Transverse colon (tissue), 4 donors: ENCODE measurements around the gene ZNF335. TPM values are rescaled to one million over a fixed set of nuclear protein-coding genes. Genes with fewer than 3 reads are reported as not detected.

Experiments used
- DNase-seq: peaks from one replicate; pipeline ENCODE4 v3.0.0-alpha.2; 2019
- H3K27ac ChIP-seq, 4 donors: fragments of 200-600 bp; sonication (generic); 2 replicates each; pipeline ENCODE4 v1.5.1; 2016 to 2018; ENCODE audit warnings: inconsistent platforms in 4 of 4
- H3K27me3 ChIP-seq: fragments of 200-600 bp; sonication (generic); 2 replicates; pipeline ENCODE4 v1.5.1; 2017; ENCODE audit warnings: inconsistent platforms
- H3K36me3 ChIP-seq, 4 donors: fragments of 200-600 bp; sonication (generic); 2 replicates each; pipeline ENCODE4 v1.5.1; 2017 to 2019; ENCODE audit warnings: inconsistent platforms in 4 of 4
- H3K4me1 ChIP-seq, 4 donors: fragments of 200-600 bp; sonication (generic); 2 replicates each; pipeline ENCODE4 v1.5.1; 2017 to 2020; ENCODE audit warnings: inconsistent platforms in 4 of 4
- H3K4me3 ChIP-seq, 4 donors: fragments of 200-600 bp; sonication (generic); 1 replicate in 1 of 4; 2 replicates in 3 of 4; pipeline versions ENCODE4 v1.5.1 to v1.6.1; 2017 to 2019; ENCODE audit warnings: inconsistent platforms in 4 of 4
- H3K9me3 ChIP-seq, 2 donors: fragments of 200-600 bp; sonication (generic); 2 replicates each; pipeline ENCODE4 v1.5.1; 2017 to 2019; ENCODE audit warnings: inconsistent platforms in 2 of 2
- CTCF ChIP-seq, 5 experiments: fragments of 200-600 bp in 3 of 5; fragments of 450-650 bp in 2 of 5; sonication (generic) in 3 of 5; IDR thresholded peaks; 1 replicate in 2 of 5; 2 replicates in 3 of 5; pipeline ENCODE4 v1.5.1; 2016 to 2017; ENCODE audit warnings: antibody characterized with exemption in 5 of 5, inconsistent platforms in 3 of 5, mild to moderate bottlenecking in 2 of 5, moderate library complexity in 1 of 5
- EP300 ChIP-seq: sonication (generic); formaldehyde crosslinking; IDR thresholded peaks from one replicate; pipeline ENCODE4 v1.6.1; 2017; ENCODE audit warnings: antibody characterized with exemption, low read depth
- POLR2A ChIP-seq: fragments of 450-650 bp; IDR thresholded peaks from one replicate; pipeline ENCODE4 v1.6.1; 2016; ENCODE audit warnings: antibody characterized with exemption, mild to moderate bottlenecking, moderate library complexity
- POLR2AphosphoS5 ChIP-seq, 3 donors: sonication (generic); formaldehyde crosslinking; IDR thresholded peaks; one replicate each; pipeline ENCODE4 v1.6.1; 2016; ENCODE audit warnings: antibody characterized with exemption in 3 of 3
- WGBS, 2 donors: methylation state at CpG; one replicate each; pipeline ENCODE4 v1.1.5; 2018; ENCODE audit warnings: low coverage in 1 of 2; 5-methylcytosine and 5-hydroxymethylcytosine counted together
- in situ Hi-C, 4 donors: fragments of 200-750 bp; cut with MboI; loops; one replicate each; pipeline versions ENCODE4 v1.15.0 to v1.15.1; 2017; ENCODE audit warnings: low sequenced_read_pairs in 3 of 4, low pct_ligation_motif_present in 1 of 4, low pct_unique_long_range_greater_than_20kb in 1 of 4
- intact Hi-C: fragments of 100-400 bp; cut with DNase I; formaldehyde crosslinking; loops from one replicate; pipeline ENCODE4 v1.15.1; 2023; ENCODE audit warnings: low total_unique reads
- total RNA-seq, 4 donors: library from RNA; depleted of rRNA; stranded (reverse); fragments of >200 nt; gene quantifications; one replicate each; pipeline ENCODE4 v1.1.0, GENCODE V29; 2016

ZNF335 gene
- total RNA-seq, 4 donors from 2014 or later, result 27.0 to 80.0 (median 32.4) TPM

DNA sequence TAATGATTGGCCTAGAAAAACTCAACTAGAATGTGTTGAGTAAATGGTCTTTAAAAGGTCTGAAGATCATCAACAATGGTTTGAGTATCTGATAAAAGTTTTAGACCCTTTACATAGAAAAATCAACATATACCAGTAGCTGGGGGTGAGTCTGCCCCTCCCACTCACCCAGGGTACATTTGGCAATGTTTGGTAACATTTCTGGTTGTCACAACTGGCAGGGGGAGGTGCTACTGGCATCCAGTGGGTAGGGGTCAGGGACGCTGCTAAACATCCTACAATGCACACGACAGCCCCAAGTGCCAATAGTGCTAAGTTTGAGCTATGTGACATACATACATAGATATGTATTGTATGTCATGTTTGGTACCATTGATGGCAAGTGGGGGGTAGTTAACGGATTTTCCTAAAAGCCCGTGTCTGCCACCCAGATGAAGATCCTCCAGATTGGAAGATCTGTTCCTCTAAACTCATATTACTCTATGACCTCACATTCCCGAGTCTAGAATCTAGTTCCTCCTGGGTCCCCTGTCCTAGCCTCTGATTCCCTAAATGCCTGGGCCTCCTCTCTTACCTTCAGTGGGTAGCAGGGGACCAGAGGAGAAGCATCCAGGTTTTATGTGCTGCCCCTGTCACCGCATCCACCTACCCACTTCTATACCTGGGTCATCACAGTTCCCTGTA is 34.2 kb upstream of the ZNF335 start:
- Histone ChIP-seq H3K4me3 (no peak overlapping the region), H3K9me3 (no peaks in the 10 kb centered on the region), H3K36me3 (no peaks in the 10 kb centered on the region), H3K27me3 (peaks cover 61% of the 10 kb centered on the region), H3K27ac (no peak overlapping the region), H3K4me1 (peaks cover 0 to 11% (median 0%) of the 10 kb centered on the region in 4 donors)
- no peak for DNase-seq
- intact Hi-C loops, result no loop called here
- WGBS, 2 donors, result 48 to 76% methylated on average over 4 to 6 of the region's 6 CpGs
- in situ Hi-C loops, result no loop called here
- TF ChIP-seq CTCF (IDR thresholded peaks at IDR 0.05), result no peak
- TF ChIP-seq POLR2A, result no peak
- no peak for TF ChIP-seq EP300
- TF ChIP-seq POLR2AphosphoS5 (IDR thresholded peaks at IDR 0.05), result no peak

GRCh38 chr20:46004889-46005473 is 33.0 kb upstream of the ZNF335 start:
- H3K27ac ChIP-seq, result no peak overlapping the region
- DNase-seq, result peak; percentile 50
- in situ Hi-C loops, result no loop called here

GRCh38 chr20:46004187-46004586 is 32.2 kb upstream of the ZNF335 start:
- in situ Hi-C loops (no loop called here), intact Hi-C loops (no loop called here)
- no peak for DNase-seq
- 50 to 58% methylated on average over 2 to 4 of the region's 4 CpGs for WGBS, 2 donors
- no peak for TF ChIP-seq EP300
- TF ChIP-seq CTCF (IDR thresholded peaks at IDR 0.05), result no peak
- TF ChIP-seq POLR2A, result no peak
- no peak for TF ChIP-seq POLR2AphosphoS5 (IDR thresholded peaks at IDR 0.05)
- Histone ChIP-seq H3K4me3 (no peak overlapping the region), H3K27me3 (peaks cover 54% of the 10 kb centered on the region), H3K27ac (no peak overlapping the region), H3K36me3 (no peaks in the 10 kb centered on the region), H3K9me3 (no peaks in the 10 kb centered on the region), H3K4me1 (peaks cover 0 to 8% (median 0%) of the 10 kb centered on the region in 4 donors)

More at GRCh38 chr20:46004889-46005473, 33.0 kb upstream of the ZNF335 start:
- Histone ChIP-seq H3K36me3 (no peaks in the 10 kb centered on the region), H3K4me1 (peaks cover 0 to 8% (median 0%) of the 10 kb centered on the region in 4 donors), H3K9me3 (no peaks in the 10 kb centered on the region), H3K4me3 (no peak overlapping the region), H3K27me3 (peaks cover 54% of the 10 kb centered on the region)
- WGBS, 2 donors, result 30% methylated on average over 3 of the region's 3 CpGs; no CpG with 5 or more reads in 1 of the 2 donors
- TF ChIP-seq EP300 (no peak), CTCF (IDR thresholded peaks at IDR 0.05) (no peak), POLR2A (no peak), POLR2AphosphoS5 (IDR thresholded peaks at IDR 0.05) (no peak)
- intact Hi-C loops, result no loop called here

GRCh38 chr20:46002008-46002407 is 30.0 kb upstream of the ZNF335 start:
- Histone ChIP-seq H3K27ac (no peak overlapping the region), H3K27me3 (peaks cover 52% of the 10 kb centered on the region), H3K36me3 (no peaks in the 10 kb centered on the region), H3K9me3 (no peaks in the 10 kb centered on the region), H3K4me3 (no peak overlapping the region), H3K4me1 (no peaks in the 10 kb centered on the region)
- TF ChIP-seq POLR2AphosphoS5 (IDR thresholded peaks at IDR 0.05) (no peak), POLR2A (no peak), CTCF (IDR thresholded peaks at IDR 0.05) (no peak), EP300 (no peak)
- DNase-seq, result no peak
- in situ Hi-C loops, result no loop called here
- intact Hi-C loops, result no loop called here
- 81% methylated on average over 3 of the region's 3 CpGs; no CpG with 5 or more reads in 1 of the 2 donors for WGBS, 2 donors
